Astrocyte of the spinal cord (primary cell): ENCODE data around the gene CDC42EP1.

ENCODE experiments used
- DNase-seq: peaks from one replicate; pipeline ENCODE4 v3.0.0; 2011; ENCODE audit warnings: low read depth, low spot score
- H3K4me3 ChIP-seq: 2 replicates; pipeline ENCODE4 v1.5.1; 2011; ENCODE audit warnings: low read depth, mild to moderate bottlenecking, low read length, moderate library complexity
- CTCF ChIP-seq: IDR thresholded peaks from 2 replicates; pipeline ENCODE4 v1.5.1; 2012; ENCODE audit warnings: low read depth, mild to moderate bottlenecking, low read length, inconsistent platforms
- in situ Hi-C: cut with HindIII; loops from 2 replicates; pipeline ENCODE4 v1.10.0; 2017; ENCODE audit warnings: low sequenced_read_pairs

CDC42EP1 gene

GRCh38 chr22:37555029-37555428, 5.3 kb upstream of the CDC42EP1 start:
- in situ Hi-C loops = no loop called here
- no peak for DNase-seq
- TF ChIP-seq CTCF = no peak
- no peak overlapping the region for H3K4me3 ChIP-seq

DNA sequence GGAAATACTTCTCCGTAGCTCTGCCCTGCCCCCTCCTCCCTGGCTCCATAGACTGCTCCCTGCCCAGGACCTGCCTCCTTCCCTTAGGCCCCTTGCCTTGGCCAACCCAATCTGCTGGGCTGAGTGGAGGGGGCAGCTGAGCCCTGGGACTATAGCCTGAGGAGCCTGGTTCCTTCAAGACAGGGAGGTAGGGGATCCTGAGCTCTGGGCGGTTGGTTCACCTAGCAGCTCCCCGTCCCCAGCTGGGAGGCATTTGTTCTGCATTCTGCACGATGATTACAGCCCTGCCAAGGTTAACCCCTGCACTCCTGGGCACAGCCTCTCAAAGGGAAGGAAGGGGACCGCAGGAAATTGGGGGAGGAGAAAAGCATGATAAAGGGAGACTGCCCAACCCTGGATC, 3.6 kb upstream of the CDC42EP1 start:
- H3K4me3 ChIP-seq = no peak overlapping the region
- DNase-seq = no peak
- TF ChIP-seq CTCF = no peak
- in situ Hi-C loops = no loop called here

- no peak for DNase-seq
- TF ChIP-seq CTCF = no peak
- H3K4me3 ChIP-seq = no peak overlapping the region
- in situ Hi-C loops = no loop called here
These were observed 2.8 kb upstream of the CDC42EP1 start for GRCh38 chr22:37557321-37558001.

DNA sequence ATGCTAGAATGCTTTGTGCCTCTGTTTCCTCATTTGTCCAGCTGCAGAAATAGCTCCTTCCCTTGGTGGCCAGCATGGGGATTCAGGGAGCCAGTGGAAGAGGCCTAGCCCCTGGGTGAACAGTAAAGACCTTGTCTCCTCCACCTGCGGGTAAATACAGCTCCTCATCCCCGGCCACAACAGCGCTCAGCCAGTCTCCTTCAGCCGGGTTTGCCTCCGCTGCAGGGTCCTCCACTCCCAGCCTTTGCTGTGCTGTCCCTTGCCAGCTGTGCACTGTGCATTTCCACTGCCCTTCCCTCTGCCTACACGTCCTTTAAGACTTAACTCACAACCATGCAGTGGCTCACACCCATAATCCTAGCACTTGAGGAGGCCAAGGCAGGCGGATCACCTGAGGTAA, 1.5 kb upstream of the CDC42EP1 start:
- in situ Hi-C loops = no loop called here
- no peak for TF ChIP-seq CTCF
- DNase-seq = no peak
- no peak overlapping the region for H3K4me3 ChIP-seq

DNA sequence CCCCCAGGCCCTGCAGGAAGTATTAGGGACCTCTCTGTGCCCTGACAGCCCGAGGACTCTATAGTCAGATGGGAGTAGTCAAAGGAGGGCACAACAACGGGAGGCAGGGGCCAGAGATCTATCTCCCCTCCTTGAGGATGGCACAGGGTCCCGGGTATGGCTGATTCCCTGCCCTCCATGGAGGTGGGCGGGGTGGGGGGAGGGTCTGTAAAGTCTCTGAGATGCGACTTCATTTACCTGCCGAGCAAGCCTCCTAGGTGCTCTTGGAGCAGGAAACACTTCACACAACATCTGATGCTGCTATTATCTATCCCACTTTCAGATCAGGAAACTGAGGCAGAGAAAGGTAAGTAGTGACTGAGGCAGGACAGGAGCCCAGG, 769 bp upstream of the CDC42EP1 start:
- H3K4me3 ChIP-seq = peak overlapping the region; percentile 32
- DNase-seq = no peak
- no peak for TF ChIP-seq CTCF
- in situ Hi-C loops = no loop called here

- in situ Hi-C loops = no loop called here
- peak; percentile 61 for DNase-seq
- H3K4me3 ChIP-seq = peak overlapping the region; percentile 84
- no peak for TF ChIP-seq CTCF
These were observed 430 bp downstream of the CDC42EP1 start for GRCh38 chr22:37560608-37561211.
